DOHH2 (cell line): ENCODE measurements around the gene UNC13D.

ENCODE experiments used
- H3F3A ChIP-seq: fragments of 200-600 bp; sonication (generic), shearing (Covaris generic); 2 replicates; pipeline ENCODE4 v1.6.0; 2016; ENCODE audit warnings: antibody characterized with exemption, mild to moderate bottlenecking; ENCODE audit not compliant: control insufficient read depth, insufficient read depth
- H3K27ac ChIP-seq: fragments of 200-600 bp; sonication (generic); 2 replicates; pipeline ENCODE4 v1.5.1; 2014; ENCODE audit warnings: low read depth, mild to moderate bottlenecking, low read length, moderate library complexity
- H3K27me3 ChIP-seq: fragments of 200-600 bp; sonication (generic); 2 replicates; pipeline ENCODE4 v1.6.1; 2014; ENCODE audit warnings: mild to moderate bottlenecking, low read length, mixed read lengths; ENCODE audit not compliant: control insufficient read depth
- H3K36me3 ChIP-seq: fragments of 200-600 bp; sonication (generic); 2 replicates; pipeline ENCODE4 v1.6.1; 2014; ENCODE audit warnings: mild to moderate bottlenecking, low read length, moderate library complexity, mixed read lengths; ENCODE audit not compliant: control insufficient read depth
- H3K4me1 ChIP-seq: fragments of 200-600 bp; sonication (generic); 2 replicates; pipeline ENCODE4 v1.6.1; 2014; ENCODE audit warnings: mild to moderate bottlenecking, low read length, mixed read lengths; ENCODE audit not compliant: control insufficient read depth
- H3K4me2 ChIP-seq: fragments of 200-600 bp; sonication (generic); 2 replicates; pipeline ENCODE4 v1.6.0; 2014; ENCODE audit warnings: mild to moderate bottlenecking, low read length, moderate library complexity
- H3K4me3 ChIP-seq: fragments of 200-600 bp; sonication (generic); 2 replicates; pipeline ENCODE4 v1.5.1; 2014; ENCODE audit warnings: mild to moderate bottlenecking, low read length, mixed read lengths
- H3K79me2 ChIP-seq: fragments of 200-600 bp; sonication (generic); 2 replicates; pipeline ENCODE4 v1.6.1; 2014; ENCODE audit warnings: mild to moderate bottlenecking, low read length, mixed read lengths; ENCODE audit not compliant: control insufficient read depth
- H3K9me2 ChIP-seq: fragments of 200-600 bp; sonication (generic); replicated peaks from 2 replicates; pipeline ENCODE4 v1.6.1; 2014; ENCODE audit warnings: mild to moderate bottlenecking, low read length, mixed read lengths; ENCODE audit not compliant: control insufficient read depth
- H3K9me3 ChIP-seq: fragments of 200-600 bp; sonication (generic); 2 replicates; pipeline ENCODE4 v1.6.1; 2014; ENCODE audit warnings: antibody characterized with exemption, low read length, mixed read lengths; ENCODE audit not compliant: control insufficient read depth, insufficient read depth
- H4K20me1 ChIP-seq: fragments of 200-600 bp; sonication (generic); 2 replicates; pipeline ENCODE4 v1.6.0; 2014; ENCODE audit warnings: low read depth, mild to moderate bottlenecking, antibody characterized with exemption, low read length, moderate library complexity; ENCODE audit not compliant: control insufficient read depth, insufficient read depth
- CTCF ChIP-seq: fragments of 200-600 bp; sonication (generic); IDR thresholded peaks from one replicate; pipeline ENCODE4 v1.5.1; 2014; ENCODE audit warnings: antibody characterized with exemption, mild to moderate bottlenecking, low read depth, low read length; ENCODE audit not compliant: poor library complexity, severe bottlenecking
- EZH2phosphoT487 ChIP-seq: fragments of 200-600 bp; sonication (generic); IDR thresholded peaks from 2 replicates; pipeline ENCODE4 v1.6.1; 2017; ENCODE audit warnings: borderline replicate concordance, mild to moderate bottlenecking, antibody characterized with exemption, low read length, moderate library complexity, mixed read lengths

UNC13D gene

GRCh38 chr17:75856062-75856756 is 12.0 kb upstream of the UNC13D start:
- Histone ChIP-seq H3K79me2 (peaks cover 25% of the 10 kb centered on the region), H3K9me3 (no peaks in the 10 kb centered on the region), H3K36me3 (peaks cover 4% of the 10 kb centered on the region), H3K27ac (peak overlapping the region; percentile 79), H3K9me2 (no peaks in the 10 kb centered on the region), H3K4me1 (peaks cover 35% of the 10 kb centered on the region), H3K4me2 (peak overlapping the region; percentile 89), H3K4me3 (peak overlapping the region; percentile 94), H4K20me1 (peaks cover 8% of the 10 kb centered on the region; the same call in 1 of the 2 replicates), H3F3A (peaks cover 14% of the 10 kb centered on the region), H3K27me3 (no peaks in the 10 kb centered on the region)
- TF ChIP-seq EZH2phosphoT487 (no peak), CTCF (peak; percentile 39)

- H3K4me3 ChIP-seq: peak within 1 kb of the TSS; percentile 94
- peak within 1 kb of the TSS; percentile 79 for H3K27ac ChIP-seq
- H4K20me1 ChIP-seq: peaks cover 8% of the 10 kb centered on the region; the same call in 1 of the 2 replicates
- peaks cover 35% of the 10 kb centered on the region for H3K4me1 ChIP-seq
- H3K4me2 ChIP-seq: peak within 1 kb of the TSS; percentile 96
- peaks cover 14% of the 10 kb centered on the region for H3F3A ChIP-seq
- H3K9me3 ChIP-seq: no peaks in the 10 kb centered on the region
- no peaks in the 10 kb centered on the region for H3K9me2 ChIP-seq
- H3K36me3 ChIP-seq: peaks cover 11% of the 10 kb centered on the region
- peaks cover 25% of the 10 kb centered on the region for H3K79me2 ChIP-seq
- H3K27me3 ChIP-seq: no peaks in the 10 kb centered on the region
- TF ChIP-seq EZH2phosphoT487 (no peak), CTCF (peak; percentile 74)
Observed at GRCh38 chr17:75855310-75856061, 11.3 kb upstream of the UNC13D start, which contains the start of gene WBP2. WBP2 (minus strand) TSS chr17:75855335; CDS start chr17:75855297, 38 bp downstream.

GRCh38 chr17:75854881-75855309 is 10.7 kb upstream of the UNC13D start:
- H3K4me2 ChIP-seq: peak overlapping the region; percentile 96
- H3K9me2 ChIP-seq: no peaks in the 10 kb centered on the region
- peaks cover 8% of the 10 kb centered on the region; the same call in 1 of the 2 replicates for H4K20me1 ChIP-seq
- TF ChIP-seq CTCF: no peak
- no peak for TF ChIP-seq EZH2phosphoT487
- no peaks in the 10 kb centered on the region for H3K9me3 ChIP-seq
- H3K79me2 ChIP-seq: peaks cover 25% of the 10 kb centered on the region
- H3K27ac ChIP-seq: peak overlapping the region; percentile 18; the same call in 1 of the 2 replicates
- peaks cover 14% of the 10 kb centered on the region for H3F3A ChIP-seq
- H3K36me3 ChIP-seq: peaks cover 12% of the 10 kb centered on the region
- H3K4me3 ChIP-seq: peak overlapping the region; percentile 87
- no peaks in the 10 kb centered on the region for H3K27me3 ChIP-seq
- H3K4me1 ChIP-seq: peaks cover 35% of the 10 kb centered on the region
